Ishikawa (cell line): ENCODE results near the gene PIEZO2.

Experiments used
- CEBPB ChIP-seq: IDR thresholded peaks from 2 replicates; pipeline ENCODE4 v1.6.1; 2012
- CREB1 ChIP-seq: IDR thresholded peaks from 2 replicates; pipeline ENCODE4 v1.6.1; 2012; ENCODE audit warnings: low read depth
- EP300 ChIP-seq: IDR thresholded peaks from 2 replicates; pipeline ENCODE4 v1.6.1; 2012; ENCODE audit warnings: borderline replicate concordance
- TEAD4 ChIP-seq: IDR thresholded peaks from 2 replicates; pipeline ENCODE4 v1.6.1; 2012
- ZBTB7A ChIP-seq: IDR thresholded peaks from 2 replicates; pipeline ENCODE4 v1.6.1; 2012; ENCODE audit warnings: low read depth
- TF ChIP-seq, protein P1 (sequence below): IDR thresholded peaks from 2 replicates; pipeline ENCODE4 v1.6.1; 2012; ENCODE audit warnings: low read depth, mild to moderate bottlenecking
- TF ChIP-seq, protein P2 (sequence below): IDR thresholded peaks from 2 replicates; pipeline ENCODE4 v1.6.1; 2012

DNA sequence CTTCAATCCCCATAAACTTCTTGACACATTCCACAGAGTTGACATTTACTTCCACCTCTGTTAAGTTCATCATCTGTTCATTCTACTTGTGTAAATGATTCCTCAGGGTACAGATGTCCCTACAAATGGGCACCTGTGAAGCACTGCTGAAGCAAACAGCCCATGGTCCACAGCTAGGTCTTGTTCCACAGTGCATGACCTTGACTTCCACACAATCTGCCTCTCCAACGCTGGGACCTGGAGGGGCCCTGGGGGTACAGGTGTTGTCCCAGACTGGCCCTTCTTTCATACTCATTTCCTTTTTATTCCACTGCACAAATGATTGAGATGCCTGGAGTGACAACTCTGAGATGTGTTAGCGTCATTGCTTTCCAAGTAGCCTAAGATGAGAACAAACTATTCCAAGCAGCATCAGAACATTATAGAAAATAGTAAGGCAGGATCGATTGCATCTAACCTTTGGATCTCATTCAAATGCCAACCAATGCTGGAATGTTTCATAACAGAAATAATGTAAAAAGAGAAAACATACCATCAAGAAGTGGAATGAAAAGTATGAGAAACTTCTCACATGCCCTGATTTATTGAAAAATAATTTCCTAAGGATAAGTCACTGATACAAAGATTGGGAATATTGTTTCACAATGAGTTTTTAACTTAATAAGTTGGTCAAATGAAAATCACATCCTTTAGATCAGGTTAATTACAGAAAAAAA is 31.2 kb downstream of the PIEZO2 start:
- TF ChIP-seq CREB1 (no peak), EP300 (no peak), CEBPB (no peak), ZBTB7A (no peak), TEAD4 (no peak)
- TF ChIP-seq, protein P1, sequence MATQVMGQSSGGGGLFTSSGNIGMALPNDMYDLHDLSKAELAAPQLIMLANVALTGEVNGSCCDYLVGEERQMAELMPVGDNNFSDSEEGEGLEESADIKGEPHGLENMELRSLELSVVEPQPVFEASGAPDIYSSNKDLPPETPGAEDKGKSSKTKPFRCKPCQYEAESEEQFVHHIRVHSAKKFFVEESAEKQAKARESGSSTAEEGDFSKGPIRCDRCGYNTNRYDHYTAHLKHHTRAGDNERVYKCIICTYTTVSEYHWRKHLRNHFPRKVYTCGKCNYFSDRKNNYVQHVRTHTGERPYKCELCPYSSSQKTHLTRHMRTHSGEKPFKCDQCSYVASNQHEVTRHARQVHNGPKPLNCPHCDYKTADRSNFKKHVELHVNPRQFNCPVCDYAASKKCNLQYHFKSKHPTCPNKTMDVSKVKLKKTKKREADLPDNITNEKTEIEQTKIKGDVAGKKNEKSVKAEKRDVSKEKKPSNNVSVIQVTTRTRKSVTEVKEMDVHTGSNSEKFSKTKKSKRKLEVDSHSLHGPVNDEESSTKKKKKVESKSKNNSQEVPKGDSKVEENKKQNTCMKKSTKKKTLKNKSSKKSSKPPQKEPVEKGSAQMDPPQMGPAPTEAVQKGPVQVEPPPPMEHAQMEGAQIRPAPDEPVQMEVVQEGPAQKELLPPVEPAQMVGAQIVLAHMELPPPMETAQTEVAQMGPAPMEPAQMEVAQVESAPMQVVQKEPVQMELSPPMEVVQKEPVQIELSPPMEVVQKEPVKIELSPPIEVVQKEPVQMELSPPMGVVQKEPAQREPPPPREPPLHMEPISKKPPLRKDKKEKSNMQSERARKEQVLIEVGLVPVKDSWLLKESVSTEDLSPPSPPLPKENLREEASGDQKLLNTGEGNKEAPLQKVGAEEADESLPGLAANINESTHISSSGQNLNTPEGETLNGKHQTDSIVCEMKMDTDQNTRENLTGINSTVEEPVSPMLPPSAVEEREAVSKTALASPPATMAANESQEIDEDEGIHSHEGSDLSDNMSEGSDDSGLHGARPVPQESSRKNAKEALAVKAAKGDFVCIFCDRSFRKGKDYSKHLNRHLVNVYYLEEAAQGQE: no peak
- TF ChIP-seq, protein P2, sequence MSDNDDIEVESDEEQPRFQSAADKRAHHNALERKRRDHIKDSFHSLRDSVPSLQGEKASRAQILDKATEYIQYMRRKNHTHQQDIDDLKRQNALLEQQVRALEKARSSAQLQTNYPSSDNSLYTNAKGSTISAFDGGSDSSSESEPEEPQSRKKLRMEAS: no peak
